GM12875 (cell line): ENCODE results near the gene EGLN1.

Experiments used
- H3K4me3 ChIP-seq: one replicate; pipeline ENCODE4 v1.5.1; 2011; ENCODE audit warnings: low read depth, low read length, control low read depth
- TF ChIP-seq, protein P1 (sequence below): IDR thresholded peaks from 2 replicates; pipeline ENCODE4 v1.5.1; 2011; ENCODE audit warnings: low read depth, mild to moderate bottlenecking, control low read depth, inconsistent platforms, low read length, moderate library complexity, borderline replicate concordance; ENCODE audit not compliant: insufficient read depth

EGLN1 gene

GRCh38 chr1:231362325-231362724, 59.8 kb downstream of the EGLN1 start:
- TF ChIP-seq, protein P1, sequence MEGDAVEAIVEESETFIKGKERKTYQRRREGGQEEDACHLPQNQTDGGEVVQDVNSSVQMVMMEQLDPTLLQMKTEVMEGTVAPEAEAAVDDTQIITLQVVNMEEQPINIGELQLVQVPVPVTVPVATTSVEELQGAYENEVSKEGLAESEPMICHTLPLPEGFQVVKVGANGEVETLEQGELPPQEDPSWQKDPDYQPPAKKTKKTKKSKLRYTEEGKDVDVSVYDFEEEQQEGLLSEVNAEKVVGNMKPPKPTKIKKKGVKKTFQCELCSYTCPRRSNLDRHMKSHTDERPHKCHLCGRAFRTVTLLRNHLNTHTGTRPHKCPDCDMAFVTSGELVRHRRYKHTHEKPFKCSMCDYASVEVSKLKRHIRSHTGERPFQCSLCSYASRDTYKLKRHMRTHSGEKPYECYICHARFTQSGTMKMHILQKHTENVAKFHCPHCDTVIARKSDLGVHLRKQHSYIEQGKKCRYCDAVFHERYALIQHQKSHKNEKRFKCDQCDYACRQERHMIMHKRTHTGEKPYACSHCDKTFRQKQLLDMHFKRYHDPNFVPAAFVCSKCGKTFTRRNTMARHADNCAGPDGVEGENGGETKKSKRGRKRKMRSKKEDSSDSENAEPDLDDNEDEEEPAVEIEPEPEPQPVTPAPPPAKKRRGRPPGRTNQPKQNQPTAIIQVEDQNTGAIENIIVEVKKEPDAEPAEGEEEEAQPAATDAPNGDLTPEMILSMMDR: no peak
- H3K4me3 ChIP-seq: no peak overlapping the region

- H3K4me3 ChIP-seq: no peak overlapping the region
- TF ChIP-seq, protein P1: no peak
Measured at GRCh38 chr1:231359113-231359512, 63.0 kb downstream of the EGLN1 start.

DNA sequence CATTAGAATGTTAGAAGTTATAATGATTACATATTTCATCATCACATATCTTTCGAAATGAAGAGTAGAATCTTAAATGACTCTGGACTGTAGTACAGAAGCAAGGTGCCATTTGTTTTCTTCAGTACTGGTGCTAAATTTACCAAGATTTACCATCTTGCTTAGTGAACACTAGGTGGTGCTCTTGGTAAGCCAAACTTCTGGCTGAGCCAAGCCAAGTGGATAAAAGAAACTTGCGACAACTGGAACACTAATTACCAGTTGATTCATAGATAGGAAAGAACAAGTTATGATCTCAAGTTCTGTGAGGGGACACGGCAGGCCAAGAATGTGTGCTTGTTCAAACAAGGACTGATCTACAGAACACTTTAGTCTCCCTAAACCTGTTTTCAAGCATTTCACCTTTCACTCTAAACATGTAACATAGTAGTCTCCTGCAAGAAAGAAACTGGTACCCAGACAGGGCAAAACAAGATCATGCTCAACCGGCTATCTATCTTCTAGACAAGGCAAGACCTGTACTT, 64.2 kb downstream of the EGLN1 start:
- TF ChIP-seq, protein P1: peak; percentile 53
- no peak overlapping the region for H3K4me3 ChIP-seq

DNA sequence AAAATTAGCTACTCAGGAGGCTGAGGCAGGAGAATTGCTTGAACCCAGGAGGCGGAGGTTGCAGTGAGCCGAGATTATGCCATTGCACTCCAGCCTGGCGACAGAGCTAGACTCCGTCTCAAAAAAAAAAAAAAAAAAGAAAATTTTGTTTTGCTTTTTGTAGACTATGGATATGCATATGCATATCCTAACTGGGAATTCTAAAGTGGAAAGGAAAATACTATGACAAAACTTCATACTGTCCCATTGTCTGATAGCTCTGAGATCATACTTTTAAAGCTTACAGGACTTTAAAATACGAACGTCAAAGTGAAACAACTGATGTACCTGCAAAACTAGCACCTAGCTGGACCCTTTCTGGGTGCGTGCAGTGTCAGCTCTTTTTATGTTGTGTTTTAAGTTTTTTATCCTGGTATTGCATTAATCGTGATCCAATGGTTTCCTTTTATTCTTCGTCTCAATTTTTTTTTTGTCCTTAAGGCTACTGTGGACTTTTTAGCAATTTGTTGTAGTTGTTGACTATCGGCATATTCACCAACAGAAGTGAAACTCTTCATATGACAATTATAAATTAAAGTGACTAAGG, 64.8 kb downstream of the EGLN1 start:
- TF ChIP-seq, protein P1: no peak
- H3K4me3 ChIP-seq: no peak overlapping the region

GRCh38 chr1:231355171-231355570, 66.9 kb downstream of the EGLN1 start:
- H3K4me3 ChIP-seq: no peak overlapping the region
- TF ChIP-seq, protein P1: no peak

- TF ChIP-seq, protein P1: no peak
- no peak overlapping the region for H3K4me3 ChIP-seq
Measured at GRCh38 chr1:231354330-231355020, 67.6 kb downstream of the EGLN1 start.

GRCh38 chr1:231353086-231353485, 69.0 kb downstream of the EGLN1 start:
- H3K4me3 ChIP-seq: no peak overlapping the region
- TF ChIP-seq, protein P1: no peak
